ENCODE measurements around the gene RSAD2.

Gene RSAD2

GRCh38 chr2:6917071-6917760 lies 39.6 kb downstream of the RSAD2 start, which contains the start of gene RNF144A:
RNF144A (plus strand) TSS chr2:6917412; CDS start chr2:6996927, 79,515 bp downstream.
- H3K9me3 Mint-ChIP-seq: peaks cover 3% of the 10 kb centered on the region

GRCh38 chr2:6917761-6918421 lies 40.3 kb downstream of the RSAD2 start:
- no peak for TF ChIP-seq CTCF (IDR thresholded peaks at IDR 0.05; ENCODE audit: unreplicated experiment in 3 of 3)
- Mint-ChIP-seq H3K9me3 (no peaks in the 10 kb centered on the region), H3K4me1 (peaks cover 40% of the 10 kb centered on the region), H3K4me3 (peak overlapping the region; percentile 84 to 85 (median 84)), H3K27ac (no peak overlapping the region), H3K36me3 (ENCODE audit: low read depth) (peaks cover 8% of the 10 kb centered on the region), H3K27me3 (ENCODE audit: low read depth) (peaks cover 4% of the 10 kb centered on the region)

More at GRCh38 chr2:6917071-6917760, 39.6 kb downstream of the RSAD2 start, which contains the start of gene RNF144A:
- H3K4me1 Mint-ChIP-seq: peaks cover 38% of the 10 kb centered on the region
- H3K4me3 Mint-ChIP-seq: peak within 1 kb of the TSS; percentile 84 to 87 (median 84)
- TF ChIP-seq CTCF (IDR thresholded peaks at IDR 0.05; ENCODE audit: unreplicated experiment in 3 of 3): peak; percentile 41 to 54 (median 42)
- peaks cover 4% of the 10 kb centered on the region for H3K27me3 Mint-ChIP-seq (ENCODE audit: low read depth)
- peaks cover 13% of the 10 kb centered on the region for H3K36me3 Mint-ChIP-seq (ENCODE audit: low read depth)
- H3K27ac Mint-ChIP-seq: peak within 1 kb of the TSS; percentile 53 to 68 (median 56)

GRCh38 chr2:6919901-6920742 lies 42.5 kb downstream of the RSAD2 start:
- no peaks in the 10 kb centered on the region for H3K9me3 Mint-ChIP-seq
- H3K4me1 Mint-ChIP-seq: peaks cover 57% of the 10 kb centered on the region
- H3K27ac Mint-ChIP-seq: peak overlapping the region; percentile 64 to 85 (median 74)
- H3K4me3 Mint-ChIP-seq: peak overlapping the region; percentile 66 to 85 (median 84)
- peaks cover under 1% of the 10 kb centered on the region for H3K27me3 Mint-ChIP-seq (ENCODE audit: low read depth)
- TF ChIP-seq CTCF (IDR thresholded peaks at IDR 0.05; ENCODE audit: unreplicated experiment in 3 of 3): no peak
- H3K36me3 Mint-ChIP-seq (ENCODE audit: low read depth): peaks cover 4% of the 10 kb centered on the region

- H3K27me3 Mint-ChIP-seq (ENCODE audit: low read depth): no peaks in the 10 kb centered on the region
- no peak for TF ChIP-seq CTCF (IDR thresholded peaks at IDR 0.05; ENCODE audit: unreplicated experiment in 3 of 3)
- H3K4me1 Mint-ChIP-seq: peaks cover 63% of the 10 kb centered on the region
- peak overlapping the region; percentile 74 to 85 (median 81) for H3K27ac Mint-ChIP-seq
- H3K9me3 Mint-ChIP-seq: no peaks in the 10 kb centered on the region
- H3K36me3 Mint-ChIP-seq (ENCODE audit: low read depth): peaks cover 4% of the 10 kb centered on the region
- peak overlapping the region; percentile 66 to 85 (median 84) for H3K4me3 Mint-ChIP-seq
Measured at GRCh38 chr2:6920743-6921064, 43.1 kb downstream of the RSAD2 start.

GRCh38 chr2:6921321-6921922 lies 43.8 kb downstream of the RSAD2 start:
- Mint-ChIP-seq H3K4me1 (peaks cover 70% of the 10 kb centered on the region), H3K9me3 (no peaks in the 10 kb centered on the region), H3K27ac (peak overlapping the region; percentile 74 to 82 (median 81)), H3K36me3 (ENCODE audit: low read depth) (peaks cover 4% of the 10 kb centered on the region), H3K27me3 (ENCODE audit: low read depth) (no peaks in the 10 kb centered on the region), H3K4me3 (peak overlapping the region; percentile 9 to 60 (median 60))
- no peak for TF ChIP-seq CTCF (IDR thresholded peaks at IDR 0.05; ENCODE audit: unreplicated experiment in 3 of 3)
